ENCODE data around the gene GPR35.
A peak's percentile ranks its signal among the peaks of the same experiment; 100 is the strongest.

The GPR35 gene

DNA sequence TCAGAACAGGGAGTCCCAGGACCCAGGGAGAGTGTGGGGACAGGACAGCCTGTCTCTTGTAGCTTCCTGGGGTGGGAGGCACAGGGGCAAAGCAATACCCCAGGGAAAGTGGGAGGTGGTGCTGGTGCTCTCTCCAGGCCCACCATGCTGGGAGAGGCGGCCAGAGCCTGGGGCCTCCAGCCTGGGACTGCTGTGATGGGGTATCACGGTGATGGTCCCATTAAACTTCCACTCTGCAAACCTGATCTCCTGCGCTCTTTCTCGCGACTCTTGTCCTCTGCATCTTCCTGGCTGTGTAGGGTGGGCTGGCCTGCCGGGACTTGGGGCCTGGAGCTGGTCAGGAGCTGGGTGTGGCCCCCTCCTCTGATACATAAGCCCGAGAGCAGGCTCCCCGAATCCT, 46.8 kb upstream of the GPR35 start:
- peak overlapping the region; percentile 98 for H3K27ac ChIP-seq
- ChIA-PET POLR2A (ENCODE audit: low non-redundant PET) (no interaction called here), CTCF (interaction anchor here (1.1 kb wide), 1 partner anchor 13 kb away, joined by 3 read pairs; no protein-coding TSS in a partner anchor)
- DNase-seq (ENCODE audit: low spot score) = no peak
- TF ChIP-seq, protein P1, sequence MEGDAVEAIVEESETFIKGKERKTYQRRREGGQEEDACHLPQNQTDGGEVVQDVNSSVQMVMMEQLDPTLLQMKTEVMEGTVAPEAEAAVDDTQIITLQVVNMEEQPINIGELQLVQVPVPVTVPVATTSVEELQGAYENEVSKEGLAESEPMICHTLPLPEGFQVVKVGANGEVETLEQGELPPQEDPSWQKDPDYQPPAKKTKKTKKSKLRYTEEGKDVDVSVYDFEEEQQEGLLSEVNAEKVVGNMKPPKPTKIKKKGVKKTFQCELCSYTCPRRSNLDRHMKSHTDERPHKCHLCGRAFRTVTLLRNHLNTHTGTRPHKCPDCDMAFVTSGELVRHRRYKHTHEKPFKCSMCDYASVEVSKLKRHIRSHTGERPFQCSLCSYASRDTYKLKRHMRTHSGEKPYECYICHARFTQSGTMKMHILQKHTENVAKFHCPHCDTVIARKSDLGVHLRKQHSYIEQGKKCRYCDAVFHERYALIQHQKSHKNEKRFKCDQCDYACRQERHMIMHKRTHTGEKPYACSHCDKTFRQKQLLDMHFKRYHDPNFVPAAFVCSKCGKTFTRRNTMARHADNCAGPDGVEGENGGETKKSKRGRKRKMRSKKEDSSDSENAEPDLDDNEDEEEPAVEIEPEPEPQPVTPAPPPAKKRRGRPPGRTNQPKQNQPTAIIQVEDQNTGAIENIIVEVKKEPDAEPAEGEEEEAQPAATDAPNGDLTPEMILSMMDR (conservative IDR thresholded peaks at IDR 0.05; ENCODE audit: low read depth) = no peak

DNA sequence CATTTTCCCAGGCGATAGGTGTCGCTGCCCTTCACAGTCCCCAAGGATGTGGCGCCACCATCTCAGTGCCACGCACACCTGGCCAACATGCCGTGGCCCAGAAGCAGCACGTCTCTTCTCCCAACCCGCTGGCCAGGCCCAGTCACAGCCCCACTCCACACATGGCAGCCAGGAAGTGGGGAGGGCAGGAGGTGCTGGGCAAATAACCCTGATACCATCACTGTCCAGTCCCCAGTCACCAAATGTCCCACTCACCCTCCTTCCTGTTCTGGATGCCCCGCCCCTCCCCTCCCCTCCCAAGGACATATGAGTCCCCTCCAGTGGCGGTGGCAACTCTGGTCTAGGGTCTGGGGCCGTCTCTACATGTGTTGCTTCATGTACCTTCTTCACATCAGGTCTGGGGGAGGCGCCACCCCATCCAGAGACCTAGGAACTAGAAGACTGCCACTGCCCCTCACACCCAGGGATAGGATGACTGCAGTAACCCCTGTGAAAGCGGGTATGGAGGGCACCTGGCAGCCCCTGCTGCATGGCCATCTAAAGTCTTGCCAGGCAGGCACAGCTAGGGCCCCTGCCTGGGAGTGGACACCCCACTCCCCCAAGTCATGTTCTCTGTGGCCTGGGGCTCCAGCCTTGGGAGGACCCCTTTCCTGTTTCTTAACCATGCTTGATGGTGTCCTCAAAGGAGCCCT, 46.1 kb upstream of the GPR35 start:
- ChIA-PET POLR2A (ENCODE audit: low non-redundant PET) (interaction anchor here (0.7 to 0.9 kb wide), 2 partner anchors 13 to 482 kb away, joined by 3 read pairs; no protein-coding TSS in a partner anchor), CTCF (interaction anchor here (0.6 to 1.9 kb wide), 5 partner anchors 8 to 34 kb away, joined by 3 to 16 read pairs (median 5); no protein-coding TSS in a partner anchor)
- peak overlapping the region; percentile 98 for H3K27ac ChIP-seq
- TF ChIP-seq, protein P1 (conservative IDR thresholded peaks at IDR 0.05; ENCODE audit: low read depth) = no peak
- no peak for DNase-seq (ENCODE audit: low spot score)

DNA sequence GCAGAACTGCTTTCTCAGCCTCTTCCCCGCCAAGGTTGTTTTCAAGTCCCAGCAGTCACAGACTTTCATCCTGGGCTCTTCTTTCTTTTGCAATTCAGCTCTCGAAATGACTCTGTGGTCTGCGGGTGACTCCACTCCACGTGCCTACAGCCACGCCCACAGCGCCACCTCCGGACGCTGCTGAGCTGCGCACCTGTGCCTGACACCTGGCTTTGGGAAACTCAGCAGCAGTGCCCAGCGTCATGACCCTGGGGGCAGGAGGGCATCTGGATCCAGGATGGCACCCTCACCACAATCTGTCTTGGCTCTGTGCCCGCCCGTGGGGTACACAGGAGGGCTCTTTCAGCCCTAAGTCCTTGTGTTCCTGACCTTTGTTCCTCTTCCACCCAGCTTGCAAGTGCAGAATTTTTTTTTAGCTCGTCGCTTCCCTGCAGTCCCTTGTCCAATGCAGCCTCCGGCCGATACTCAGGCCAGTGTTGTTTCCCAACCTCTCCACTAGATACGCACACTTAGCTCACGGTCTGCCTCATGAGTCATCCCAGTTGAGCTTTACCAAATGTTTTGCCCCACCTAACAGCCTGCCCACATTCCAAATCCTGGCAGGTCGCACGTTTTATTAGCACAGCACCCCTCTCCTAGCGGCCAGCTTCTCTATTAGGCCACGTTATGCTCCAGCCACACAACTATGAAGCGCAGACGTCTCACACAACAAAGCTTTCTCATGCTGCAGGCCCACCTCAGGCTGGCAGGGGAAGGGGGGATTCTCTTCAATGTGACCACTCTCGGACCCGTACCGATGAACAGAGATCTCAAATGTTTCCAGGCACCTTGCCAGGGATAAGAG, 45.3 kb upstream of the GPR35 start:
- ChIA-PET CTCF (interaction anchor here (0.6 to 1.9 kb wide), 8 partner anchors 9 to 266 kb away, joined by 3 to 16 read pairs (median 4); no protein-coding TSS in a partner anchor), POLR2A (ENCODE audit: low non-redundant PET) (interaction anchor here (0.7 to 0.9 kb wide), 2 partner anchors 14 to 483 kb away, joined by 3 read pairs; no protein-coding TSS in a partner anchor)
- TF ChIP-seq, protein P1 (conservative IDR thresholded peaks at IDR 0.05; ENCODE audit: low read depth) = peak; percentile 51
- H3K27ac ChIP-seq = peak overlapping the region; percentile 98
- peak; percentile 78 for DNase-seq (ENCODE audit: low spot score)

DNA sequence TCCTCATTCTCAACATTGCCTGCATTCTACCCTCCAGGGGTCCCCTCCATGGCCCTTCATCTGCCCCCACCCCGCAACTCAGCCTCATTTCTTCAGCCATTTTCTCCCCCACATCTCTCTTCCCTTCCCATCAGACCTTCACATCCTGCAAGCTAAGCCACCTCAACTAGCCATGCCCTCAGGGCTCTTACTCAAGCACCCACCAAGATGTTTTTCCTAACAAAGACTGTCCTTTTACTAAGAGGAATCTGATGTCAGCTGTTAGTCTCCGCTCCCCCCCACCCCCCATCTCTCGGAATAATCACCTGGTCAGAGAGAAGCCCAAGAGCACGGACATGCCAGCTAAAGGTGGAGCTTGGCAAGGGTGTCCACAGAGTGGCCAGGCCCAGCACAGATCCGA, 43.5 kb upstream of the GPR35 start:
- TF ChIP-seq, protein P1 (conservative IDR thresholded peaks at IDR 0.05; ENCODE audit: low read depth) = no peak
- POLR2A ChIA-PET (ENCODE audit: low non-redundant PET) = interaction anchor here (0.5 kb wide), 1 partner anchor 10 kb away, joined by 3 read pairs; no protein-coding TSS in a partner anchor
- no peak for DNase-seq (ENCODE audit: low spot score)
- peak overlapping the region; percentile 26; the same call in 1 of the 2 replicates for H3K27ac ChIP-seq
- CTCF ChIA-PET = interaction anchor here (0.8 kb wide), 1 partner anchor 68 kb away, joined by 4 read pairs; no protein-coding TSS in a partner anchor

DNA sequence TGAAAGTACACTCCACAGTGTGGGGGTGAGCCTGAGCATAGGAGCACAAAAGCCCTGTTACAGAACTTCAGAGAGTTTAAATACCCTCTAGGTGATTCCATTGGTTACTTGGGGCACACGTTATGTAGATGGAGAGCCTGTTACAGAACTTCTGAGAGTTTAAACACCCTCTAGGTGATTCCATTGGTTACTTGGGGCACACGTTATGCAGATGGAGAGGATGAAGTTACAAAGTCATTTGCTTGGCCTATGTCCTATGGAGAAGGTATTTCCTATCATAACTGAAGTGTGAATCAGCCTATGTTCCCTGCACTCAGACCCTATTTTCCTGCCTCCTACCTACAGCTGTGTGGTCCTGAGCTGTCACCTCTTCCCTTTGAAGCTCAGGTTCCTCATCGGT, 42.5 kb upstream of the GPR35 start:
- ChIA-PET CTCF (no interaction called here), POLR2A (ENCODE audit: low non-redundant PET) (no interaction called here)
- peak overlapping the region; percentile 24; the same call in 1 of the 2 replicates for H3K27ac ChIP-seq
- TF ChIP-seq, protein P1 (conservative IDR thresholded peaks at IDR 0.05; ENCODE audit: low read depth) = no peak
- no peak for DNase-seq (ENCODE audit: low spot score)

DNA sequence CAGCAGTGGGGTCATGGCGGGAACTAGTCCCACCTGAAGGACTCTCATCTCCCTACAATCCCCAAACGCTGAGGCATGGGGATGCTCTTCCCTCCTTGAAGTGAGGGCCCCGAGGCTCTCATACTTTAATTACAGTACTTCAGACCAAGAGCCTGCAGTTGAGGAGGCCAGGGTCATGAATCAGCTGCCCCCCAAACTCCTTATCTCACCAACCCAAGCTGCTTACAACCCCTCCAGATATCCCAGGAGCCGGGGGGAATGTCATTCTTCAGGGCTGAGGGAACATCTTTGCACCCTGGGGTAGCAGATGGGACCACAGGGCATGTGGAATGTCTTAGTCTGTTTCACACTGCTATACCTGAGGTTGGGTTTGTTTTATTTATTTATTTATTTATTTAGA, 41.5 kb upstream of the GPR35 start:
- TF ChIP-seq, protein P1 (conservative IDR thresholded peaks at IDR 0.05; ENCODE audit: low read depth) = no peak
- DNase-seq (ENCODE audit: low spot score) = no peak
- H3K27ac ChIP-seq = peak overlapping the region; percentile 24
- POLR2A ChIA-PET (ENCODE audit: low non-redundant PET) = no interaction called here
- CTCF ChIA-PET = no interaction called here
